Activated CD8-positive, alpha-beta memory T cell treated with anti-CD3 and anti-CD28 coated beads, Interleukin-2, amount 50 U/mL, for 24 hours (primary cell): ENCODE results near the gene CAMKMT.

Experiments used
- DNase-seq: peaks from one replicate; pipeline ENCODE4 v3.0.0-alpha.2; 2020; ENCODE audit errors: extremely low read depth

Gene CAMKMT

DNA sequence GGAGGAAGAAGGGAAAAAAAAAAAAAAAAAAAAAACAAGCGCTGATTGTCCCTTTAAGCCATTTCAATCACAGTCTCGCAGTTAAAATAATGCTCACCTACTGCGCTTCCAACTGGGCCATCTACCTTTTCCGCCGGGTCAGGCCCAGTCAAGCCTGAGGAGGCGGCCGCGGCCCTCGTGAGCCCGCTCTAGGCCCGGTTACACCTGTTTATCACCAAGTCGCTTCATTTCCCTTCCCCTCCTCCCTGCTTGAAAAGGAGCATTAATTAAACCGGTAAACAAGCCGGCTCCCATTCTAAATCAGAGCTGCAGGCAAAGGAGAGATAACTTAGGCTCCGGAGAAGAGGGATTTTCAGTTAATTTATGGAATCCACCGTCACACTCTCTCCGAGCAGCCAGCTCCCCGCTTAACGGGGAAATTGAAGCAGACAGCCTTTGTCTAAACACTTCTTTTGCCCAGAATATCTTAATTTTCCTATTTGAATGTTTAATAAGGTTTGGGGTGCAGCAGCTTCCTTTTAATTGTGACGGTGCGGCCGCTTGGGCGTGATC, 439.6 kb downstream of the CAMKMT start:
- no peak for DNase-seq

DNA sequence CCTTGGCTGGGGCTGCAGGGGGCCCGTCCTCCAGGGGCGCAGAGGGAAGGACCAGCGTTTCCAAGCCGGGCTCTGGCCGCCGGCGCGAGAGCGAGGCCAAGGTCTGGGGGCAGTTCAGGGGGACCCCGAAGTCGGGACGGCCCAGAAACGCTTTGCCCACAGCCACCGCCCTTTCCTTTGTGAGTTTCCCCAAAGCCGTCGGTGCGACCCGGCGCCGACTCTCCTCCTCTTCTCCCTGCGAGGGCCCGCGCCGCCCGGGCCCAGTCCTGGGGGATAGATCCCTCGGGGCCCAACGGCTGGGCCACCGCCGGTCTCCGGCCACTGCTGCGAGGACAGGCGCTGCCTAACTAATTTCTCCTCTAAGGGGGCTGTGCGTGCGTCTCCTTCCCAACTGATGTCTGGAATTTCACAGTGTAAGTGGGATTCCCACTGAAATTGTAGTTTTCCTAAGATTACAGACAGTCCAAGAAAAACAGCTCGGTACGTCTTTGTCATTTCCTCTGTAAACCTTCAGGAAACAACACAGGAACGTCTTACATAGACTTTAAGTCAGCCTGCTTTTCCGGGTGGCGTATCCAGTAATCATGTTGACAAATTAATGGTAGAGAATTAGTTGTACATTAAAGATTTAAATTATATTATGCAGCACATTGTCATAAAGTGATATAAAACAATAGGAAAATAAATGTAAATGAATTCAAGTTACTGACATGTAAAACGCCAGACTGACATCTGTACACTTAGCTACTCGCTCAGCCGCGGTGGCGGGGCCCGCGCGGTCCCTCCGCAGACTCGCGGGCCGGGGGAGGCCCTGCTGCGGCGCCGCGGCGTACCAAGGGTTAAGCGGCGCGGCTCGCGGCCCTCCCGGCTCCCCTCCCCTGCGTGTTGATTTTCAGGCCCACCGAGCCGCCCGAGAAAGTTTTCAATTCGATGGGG, 440.4 kb downstream of the CAMKMT start:
- no peak for DNase-seq

- DNase-seq: no peak
Measured at GRCh38 chr2:44802777-44803424, 441.2 kb downstream of the CAMKMT start.

DNA sequence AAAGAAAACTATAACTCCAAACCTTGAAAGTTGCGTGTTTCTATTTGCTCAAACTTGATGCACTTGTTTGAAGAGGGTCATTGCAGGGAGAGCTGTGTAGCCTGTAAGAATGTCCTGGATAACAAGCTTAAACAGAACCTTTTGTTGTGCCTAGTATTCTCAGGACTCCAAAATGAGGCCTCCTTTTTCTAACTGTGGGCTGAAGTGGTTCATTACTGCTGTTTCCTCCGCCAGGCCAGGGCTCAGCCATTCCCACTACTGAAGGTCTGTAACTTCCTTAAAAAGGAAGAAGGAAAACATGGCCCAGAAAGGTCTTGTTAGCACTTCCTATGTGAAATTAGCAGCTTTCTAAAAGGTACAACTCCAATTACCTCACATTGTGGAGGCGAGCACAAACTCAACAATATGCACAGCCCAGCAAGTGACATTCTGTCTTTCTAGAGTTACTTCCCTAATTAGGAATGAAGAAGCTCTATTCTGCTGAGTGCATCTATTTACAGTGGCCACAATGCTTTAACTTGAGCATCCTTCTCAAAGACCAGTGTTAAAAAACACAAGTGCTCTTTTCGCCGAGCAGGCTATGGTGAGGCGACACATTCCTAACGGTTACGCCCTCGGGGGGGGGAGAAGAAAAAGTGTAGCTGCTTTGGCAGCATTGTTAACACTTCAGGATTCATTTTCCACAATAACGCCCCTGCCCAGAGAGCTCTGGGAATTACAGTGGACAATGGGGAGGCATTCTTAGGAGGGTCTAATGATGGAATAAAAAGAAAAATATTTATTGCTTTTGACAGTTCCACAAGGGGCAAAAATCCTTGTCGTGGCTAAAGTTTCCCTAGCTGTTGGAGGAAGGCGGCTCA, 442.9 kb downstream of the CAMKMT start:
- no peak for DNase-seq

GRCh38 chr2:44805401-44806235, 443.9 kb downstream of the CAMKMT start:
- no peak for DNase-seq

DNA sequence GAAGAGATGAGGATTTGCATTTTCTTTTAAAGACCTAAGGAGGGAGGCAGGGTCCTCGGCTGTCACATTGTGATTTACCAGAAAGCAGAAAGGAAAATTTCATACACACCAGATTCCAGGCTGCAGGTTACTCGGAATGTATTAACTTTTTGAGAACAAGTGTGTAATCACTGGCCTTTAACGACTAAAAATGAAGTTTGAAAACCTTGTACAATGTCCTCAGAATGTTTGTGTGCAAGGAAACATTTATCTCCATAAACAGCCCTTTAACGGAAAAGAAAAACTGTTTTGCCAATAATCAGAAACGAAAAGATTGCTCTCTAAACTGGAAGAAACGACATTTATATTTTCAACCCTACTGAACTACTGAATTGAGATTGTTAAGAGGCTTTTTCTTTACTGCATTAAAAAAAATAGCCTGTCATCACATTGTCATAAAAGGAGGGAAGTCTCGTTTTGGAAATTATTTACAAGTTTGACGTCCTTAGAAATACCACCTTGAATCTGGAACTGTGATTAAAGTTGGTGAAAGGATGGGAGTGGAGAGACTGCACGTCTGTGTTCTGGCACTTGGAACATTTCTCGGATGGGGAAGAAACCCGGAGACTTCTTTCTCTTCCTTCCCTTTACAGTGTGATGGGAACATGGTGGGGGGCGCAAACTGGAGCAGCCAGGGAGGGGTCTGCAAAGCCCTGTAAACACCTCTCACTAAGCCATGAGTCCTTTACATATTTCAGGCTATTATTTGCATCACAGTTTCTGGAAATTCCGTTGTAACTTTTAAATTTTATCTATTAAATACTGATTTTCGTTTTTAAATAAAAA, 445.7 kb downstream of the CAMKMT start:
- DNase-seq: no peak

- no peak for DNase-seq
Measured at GRCh38 chr2:44810892-44811530, 449.3 kb downstream of the CAMKMT start.

GRCh38 chr2:44813165-44813564, 451.4 kb downstream of the CAMKMT start:
- DNase-seq: no peak

- DNase-seq: no peak
Measured at GRCh38 chr2:44813658-44814057, 451.9 kb downstream of the CAMKMT start.

DNA sequence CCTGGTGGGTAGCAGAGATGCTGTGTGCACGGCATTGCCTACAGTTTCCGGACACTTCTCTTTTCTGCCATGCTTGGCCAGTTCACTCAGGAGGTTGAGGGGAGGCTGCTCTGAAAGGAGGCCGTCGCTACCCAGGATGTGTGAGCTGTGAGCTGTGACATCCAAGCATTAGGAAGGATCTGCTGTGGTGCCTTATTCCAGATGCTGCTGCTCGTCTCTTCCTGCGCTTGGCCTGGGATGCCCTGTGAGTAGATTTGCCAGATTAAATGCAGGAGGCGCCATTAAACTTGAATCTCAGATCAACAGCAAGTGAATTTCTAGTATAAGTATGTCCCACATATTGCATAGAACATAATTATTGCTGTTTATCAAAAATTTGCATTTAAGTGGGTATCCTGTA, 455.5 kb downstream of the CAMKMT start:
- no peak for DNase-seq

- DNase-seq: no peak
Measured at GRCh38 chr2:44817673-44818335, 456.1 kb downstream of the CAMKMT start.

- DNase-seq: no peak
Measured at GRCh38 chr2:44819061-44819460, 457.3 kb downstream of the CAMKMT start.

GRCh38 chr2:44821500-44821899, 459.8 kb downstream of the CAMKMT start:
- DNase-seq: no peak

GRCh38 chr2:44822174-44822573, 460.4 kb downstream of the CAMKMT start:
- DNase-seq: no peak
